ENCODE results near the gene FCHSD2. TPM values are rescaled to one million over a fixed set of nuclear protein-coding genes. Genes with fewer than 3 reads are reported as not detected.

FCHSD2 gene
- total and polyA plus RNA-seq, 9 of the 15 experiments (the other 6 are each of a cell fraction or from before 2014, with no cell fraction given), result 1.8 to 14.7 (median 6.4) TPM

- TF ChIP-seq RAD21 (CRISPR knock-in tag; conservative IDR thresholded peaks at IDR 0.05 in 1 of 2, IDR thresholded peaks at IDR 0.05 in 1 of 2) (0 out of 4 replicates have a peak, but pooled peaks of 1 of the 2 experiments have one; percentile 24), ZMIZ1 (IDR thresholded peaks at IDR 0.05; ENCODE audit: low read depth in 2 of 2, low read length in 2 of 2) (no peak), ZNF57 (CRISPR knock-in tag; IDR thresholded peaks at IDR 0.05) (0 out of 2 replicates have a peak, but pooled peaks have one; percentile 22), BCOR (IDR thresholded peaks at IDR 0.05) (no peak), BHLHE40 (IDR thresholded peaks at IDR 0.05; ENCODE audit: low read length) (peak; percentile 75), POLR2G (IDR thresholded peaks at IDR 0.05; ENCODE audit: low read depth, low read length) (peak; percentile 87), ZNF592 (IDR thresholded peaks at IDR 0.05) (0 out of 2 replicates have a peak, but pooled peaks have one; percentile 30), MIER1 (IDR thresholded peaks at IDR 0.05; ENCODE audit: low read depth) (no peak), ILK (tag; IDR thresholded peaks at IDR 0.05; ENCODE audit: borderline replicate concordance, low read depth) (no peak), FOXM1 (IDR thresholded peaks at IDR 0.05; ENCODE audit: low read depth) (no peak), FOXM1 (CRISPR knock-in tag; IDR thresholded peaks at IDR 0.05; ENCODE audit: low read depth) (peak; percentile 79; the same call in 1 of the 2 replicates), ZNF639 (CRISPR knock-in tag; conservative IDR thresholded peaks at IDR 0.05 in 1 of 2, IDR thresholded peaks at IDR 0.05 in 1 of 2) (peak in 1 of 2 experiments; percentile 43; a peak in 1 of 4 replicates), SLC30A9 (CRISPR knock-in tag; IDR thresholded peaks at IDR 0.05) (no peak), ZNF263 (CRISPR knock-in tag; IDR thresholded peaks at IDR 0.05; ENCODE audit: borderline replicate concordance) (0 out of 2 replicates have a peak, but pooled peaks have one; percentile 8), GTF2B (IDR thresholded peaks at IDR 0.05; ENCODE audit: extremely low read depth, insufficient read length) (peak; percentile 57)
These were observed 320.0 kb downstream of the FCHSD2 start (continued) for GRCh38 chr11:72821920-72822799.

Data from K562 (cell line).